ENCODE measurements around the gene MFSD12. TPM values are rescaled to one million over a fixed set of nuclear protein-coding genes. Genes with fewer than 3 reads are reported as not detected.
"Not testable (repeated sequence)": the region's sequence is repeated elsewhere in the genome, so short reads cannot be mapped to it uniquely, and the experiment has no call there.

MFSD12 gene
- total RNA-seq, 1 donor from 2014 or later: 138 TPM

DNA sequence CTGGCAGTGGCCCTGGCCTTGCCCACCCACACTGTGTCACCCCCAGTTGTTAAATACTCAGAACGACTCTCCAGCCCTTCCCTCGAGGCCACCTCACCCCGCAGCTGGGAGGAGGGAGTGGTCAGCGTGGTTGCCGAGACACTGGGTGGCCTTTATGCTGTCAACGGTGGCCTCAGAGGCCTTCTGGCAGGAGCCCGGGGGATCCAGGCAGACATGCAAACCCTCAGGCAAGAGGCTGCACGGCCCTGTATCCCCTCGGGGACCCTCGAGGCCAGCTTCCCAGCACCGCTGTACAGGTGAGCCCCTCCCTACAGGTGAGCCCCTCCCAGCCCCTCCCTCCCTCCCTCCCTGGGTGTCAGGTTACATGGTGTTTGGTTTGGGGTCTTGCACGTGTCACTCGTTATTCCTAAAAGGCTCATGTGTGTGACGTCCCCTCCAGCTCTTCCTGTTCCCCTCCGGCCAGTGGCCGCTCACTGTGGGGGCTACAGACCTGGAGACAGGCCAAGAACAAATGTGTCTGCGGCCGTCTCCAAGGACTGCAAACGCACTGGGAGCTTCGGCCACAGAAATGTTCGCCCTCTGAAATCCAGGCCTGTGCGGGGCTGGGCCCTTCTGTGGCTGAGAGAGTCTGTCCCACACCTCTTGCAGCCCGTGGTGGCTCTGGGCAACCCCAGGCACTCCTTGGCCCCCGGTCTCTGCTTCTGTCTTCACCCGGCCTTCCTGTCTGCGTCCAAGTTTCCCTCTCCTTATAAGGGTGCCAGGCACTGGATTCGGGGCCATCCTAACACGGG lies 18.2 kb downstream of the MFSD12 start, which contains the start of gene TEKTIP1:
Gene TEKTIP1, plus strand, starts transcription at position 210 of the 791 bp plus-strand sequence. Its CDS starts 4 bp downstream, at position 214.
- no peak for DNase-seq (ENCODE audit: extremely low read depth, low read depth, low spot score)

- no peak for DNase-seq (ENCODE audit: extremely low read depth, low read depth, low spot score)
Observed at GRCh38 chr19:3538258-3538929, 19.0 kb downstream of the MFSD12 start.

DNA sequence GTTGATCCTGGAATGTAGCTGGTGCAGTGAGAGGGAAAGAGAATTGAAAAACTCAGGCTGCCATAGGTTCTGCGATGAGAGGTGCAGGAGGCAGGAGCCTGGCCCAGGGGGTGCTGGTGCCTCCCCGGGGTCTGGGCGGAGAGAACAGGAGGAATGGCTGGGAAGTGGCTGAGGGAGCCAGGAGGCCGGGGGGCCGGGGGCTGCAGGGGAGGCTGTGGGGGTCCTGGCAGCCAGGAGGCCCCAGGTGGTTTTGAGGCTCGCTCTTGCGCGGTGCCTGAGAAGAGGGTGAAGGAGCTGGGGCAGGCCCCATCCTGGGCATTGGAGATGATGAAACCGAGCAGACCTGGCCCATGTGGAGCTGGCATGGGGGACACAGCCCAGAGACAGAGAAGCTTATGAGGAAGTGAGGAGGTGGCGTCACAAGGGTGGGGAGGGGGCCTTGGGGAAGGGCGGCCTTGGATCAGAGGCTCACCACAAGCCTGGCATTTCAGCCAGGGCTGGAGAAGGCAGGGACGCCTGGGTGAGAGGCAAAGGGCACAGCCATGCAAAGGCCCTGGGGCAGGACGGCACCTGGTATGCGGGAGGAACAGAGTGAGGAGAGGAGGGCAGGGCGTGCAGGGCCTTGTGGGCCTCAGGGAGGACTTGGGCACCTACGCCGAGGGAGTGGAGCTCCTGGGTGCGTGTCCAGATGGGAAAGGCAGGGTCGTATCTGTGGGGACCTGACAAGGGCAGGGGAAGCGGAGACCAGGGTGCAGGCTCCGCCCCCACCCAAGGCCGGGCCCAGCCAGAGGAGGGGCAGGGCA lies 19.7 kb downstream of the MFSD12 start:
- DNase-seq (ENCODE audit: extremely low read depth, low read depth, low spot score): no peak

DNA sequence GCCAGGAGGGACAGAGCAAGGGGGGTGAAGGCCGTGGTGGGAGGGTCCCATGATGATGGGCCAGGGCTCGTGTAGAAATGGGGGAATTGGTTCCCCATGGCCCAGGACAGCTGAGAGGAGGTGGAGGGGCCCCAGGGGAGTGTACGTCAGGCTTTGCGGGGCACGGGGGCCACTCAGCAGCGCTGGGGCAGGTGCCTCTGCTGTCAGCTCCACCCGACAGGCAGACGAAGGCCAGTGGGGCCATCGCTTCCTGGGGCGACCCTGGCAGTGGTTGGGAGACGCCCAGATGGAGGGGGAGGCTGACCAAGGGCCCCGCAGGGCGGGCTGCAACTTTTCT lies 20.3 kb downstream of the MFSD12 start:
- DNase-seq (ENCODE audit: extremely low read depth, low read depth, low spot score): no peak

DNA sequence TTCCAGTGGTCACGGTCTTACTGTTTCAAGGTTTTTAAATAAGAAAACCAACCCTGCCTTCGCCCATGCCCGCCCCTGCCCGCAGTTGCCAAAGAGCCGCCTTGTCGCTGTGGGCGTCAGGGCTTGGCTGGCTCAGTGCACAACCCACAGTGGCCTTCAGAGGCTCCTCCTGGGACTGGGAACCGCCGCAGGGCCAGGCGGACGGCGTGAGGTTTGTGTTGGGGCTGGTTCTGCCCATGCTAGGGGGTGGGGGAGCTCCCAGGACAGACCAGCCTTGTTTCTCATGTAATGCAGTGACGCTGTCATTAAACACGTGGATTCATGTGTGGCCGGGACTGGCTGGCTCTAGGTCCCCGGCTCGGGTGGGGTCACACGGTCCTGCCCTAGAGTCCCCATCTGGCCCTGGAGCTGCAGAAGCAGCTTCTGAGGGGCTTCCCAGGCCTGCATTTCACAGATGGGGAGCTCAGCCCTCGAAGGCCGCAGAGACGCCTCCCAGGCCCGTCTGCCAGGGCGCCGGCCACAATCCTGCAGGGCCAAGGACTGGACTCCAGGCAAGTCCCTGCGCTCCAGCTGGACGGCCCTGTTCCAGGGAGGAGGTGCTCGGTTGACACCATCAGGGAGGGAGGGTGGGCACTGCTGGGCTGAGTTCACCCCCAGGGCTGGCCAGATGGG lies 20.8 kb downstream of the MFSD12 start:
- no peak for DNase-seq (ENCODE audit: extremely low read depth, low read depth, low spot score)

DNA sequence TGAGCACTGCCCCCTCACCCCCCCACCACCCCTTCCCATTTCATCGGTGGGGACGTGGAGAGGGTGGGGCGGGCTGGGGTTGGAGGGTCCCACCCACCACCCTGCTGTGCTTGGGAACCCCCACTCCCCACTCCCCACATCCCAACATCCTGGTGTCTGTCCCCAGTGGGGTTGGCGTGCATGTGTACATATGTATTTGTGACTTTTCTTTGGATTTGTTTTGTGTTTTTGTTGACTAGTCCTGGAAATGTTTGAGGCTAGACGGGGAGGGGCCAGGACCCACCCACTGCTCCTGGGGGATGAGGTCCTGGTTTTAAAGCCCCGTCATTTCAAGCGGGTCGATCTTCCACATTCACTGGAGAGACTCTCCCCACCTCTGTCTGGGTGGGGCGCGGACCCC lies 21.4 kb downstream of the MFSD12 start:
- no peak for DNase-seq (ENCODE audit: extremely low read depth, low read depth, low spot score)

DNA sequence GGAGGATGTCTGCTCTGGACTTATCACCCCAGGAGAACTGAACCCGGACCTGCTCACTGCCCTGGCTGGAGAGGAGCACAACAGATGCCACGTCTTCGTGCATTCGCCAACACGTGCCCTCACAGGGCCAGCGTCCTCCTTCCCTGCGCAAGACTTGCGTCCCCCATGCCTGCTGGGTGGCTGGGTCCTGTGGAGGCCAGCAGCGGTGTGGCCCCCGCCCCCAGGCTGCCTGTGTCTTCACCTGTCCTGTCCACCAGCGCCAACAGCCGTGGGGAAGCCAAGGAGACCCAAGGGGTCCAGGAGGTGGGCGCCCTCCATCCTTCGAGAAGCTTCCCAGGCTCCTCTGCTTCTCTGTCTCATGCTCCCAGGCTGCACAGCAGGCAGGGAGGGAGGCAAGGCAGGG lies 21.8 kb downstream of the MFSD12 start:
- no peak for DNase-seq (ENCODE audit: extremely low read depth, low read depth, low spot score)

GRCh38 chr19:3535235-3535535 lies 22.2 kb downstream of the MFSD12 start:
- no peak for DNase-seq (ENCODE audit: extremely low read depth, low read depth, low spot score)

DNA sequence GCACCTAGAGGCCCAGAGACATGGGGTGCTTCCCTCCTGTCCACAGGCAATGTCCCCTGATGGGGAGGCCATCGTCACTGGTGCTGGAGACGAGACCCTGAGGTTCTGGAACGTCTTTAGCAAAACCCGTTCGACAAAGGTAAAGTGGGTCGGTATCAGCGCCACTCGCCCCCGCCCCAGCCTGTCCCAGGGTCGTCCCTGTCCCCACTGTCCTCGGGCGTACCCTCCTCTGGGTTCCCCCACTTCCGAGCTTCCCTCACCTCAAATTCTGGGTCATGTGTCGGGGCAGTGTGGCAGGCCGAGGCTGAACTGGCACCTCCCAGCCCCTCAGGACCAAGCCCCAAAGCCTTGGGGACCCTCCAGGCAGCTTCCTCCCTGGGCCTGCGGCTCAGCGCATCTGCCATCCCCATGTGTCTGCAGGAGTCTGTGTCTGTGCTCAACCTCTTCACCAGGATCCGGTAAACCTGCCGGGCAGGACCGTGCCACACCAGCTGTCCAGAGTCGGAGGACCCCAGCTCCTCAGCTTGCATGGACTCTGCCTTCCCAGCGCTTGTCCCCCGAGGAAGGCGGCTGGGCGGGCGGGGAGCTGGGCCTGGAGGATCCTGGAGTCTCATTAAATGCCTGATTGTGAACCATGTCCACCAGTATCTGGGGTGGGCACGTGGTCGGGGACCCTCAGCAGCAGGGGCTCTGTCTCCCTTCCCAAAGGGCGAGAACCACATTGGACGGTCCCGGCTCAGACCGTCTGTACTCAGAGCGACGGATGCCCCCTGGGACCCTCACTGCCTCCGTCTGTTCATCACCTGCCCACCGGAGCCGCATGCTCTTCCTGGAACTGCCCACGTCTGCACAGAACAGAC lies 22.8 kb downstream of the MFSD12 start:
- DNase-seq (ENCODE audit: extremely low read depth, low read depth, low spot score): no peak

DNA sequence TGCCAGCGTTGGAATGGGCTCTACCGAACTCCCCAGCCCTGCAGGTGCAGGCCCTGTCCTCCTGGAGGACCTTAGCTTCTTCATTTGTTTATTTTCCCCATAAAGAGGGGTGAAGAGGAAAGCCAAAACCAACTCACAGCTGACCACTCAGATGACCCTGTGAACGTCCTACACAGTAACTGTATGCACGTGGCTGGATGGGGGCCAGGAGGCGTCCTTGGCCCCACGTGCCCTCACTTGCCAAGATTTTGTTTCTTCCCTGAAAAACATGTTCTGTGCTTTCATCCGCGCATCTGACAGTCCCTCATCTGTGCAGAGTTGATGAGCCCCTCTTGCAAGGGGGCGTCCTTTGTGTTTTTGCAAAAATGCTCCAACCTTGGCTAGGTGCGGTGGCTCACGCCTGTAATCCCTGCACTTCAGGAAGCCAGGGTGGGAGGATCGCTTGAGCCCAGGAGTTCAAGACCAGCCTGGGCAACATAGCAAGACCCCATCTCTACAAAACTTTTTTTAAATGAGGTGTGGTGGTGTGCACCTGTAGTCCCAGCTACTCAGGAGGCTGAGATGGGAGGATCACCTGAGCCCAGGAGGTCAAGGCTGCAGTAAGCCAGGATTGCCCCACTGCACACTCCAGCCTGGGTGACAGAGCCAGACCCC lies 23.7 kb downstream of the MFSD12 start:
- DNase-seq (ENCODE audit: extremely low read depth, low read depth, low spot score): no peak

- no peak for DNase-seq (ENCODE audit: extremely low read depth, low read depth, low spot score)
Observed at GRCh38 chr19:3533033-3533432, 24.4 kb downstream of the MFSD12 start.

GRCh38 chr19:3532154-3532786 lies 25.1 kb downstream of the MFSD12 start:
- no peak for DNase-seq (ENCODE audit: extremely low read depth, low read depth, low spot score)

DNA sequence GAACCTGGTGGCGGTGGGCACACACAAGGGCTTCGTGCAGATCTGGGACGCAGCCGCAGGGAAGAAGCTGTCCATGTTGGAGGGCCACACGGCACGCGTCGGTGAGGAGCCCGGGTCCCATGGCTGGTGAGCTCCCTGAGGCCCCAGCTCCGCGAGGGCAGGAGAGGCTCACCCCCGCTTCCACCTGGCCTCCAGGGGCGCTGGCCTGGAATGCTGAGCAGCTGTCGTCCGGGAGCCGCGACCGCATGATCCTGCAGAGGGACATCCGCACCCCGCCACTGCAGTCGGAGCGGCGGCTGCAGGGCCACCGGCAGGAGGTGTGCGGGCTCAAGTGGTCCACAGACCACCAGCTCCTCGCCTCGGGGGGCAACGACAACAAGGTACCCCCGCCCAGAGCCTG lies 25.7 kb downstream of the MFSD12 start:
- no peak for DNase-seq (ENCODE audit: extremely low read depth, low read depth, low spot score)

- no peak for DNase-seq (ENCODE audit: extremely low read depth, low read depth, low spot score)
Observed at GRCh38 chr19:3530389-3530788, 27.0 kb downstream of the MFSD12 start.

DNA sequence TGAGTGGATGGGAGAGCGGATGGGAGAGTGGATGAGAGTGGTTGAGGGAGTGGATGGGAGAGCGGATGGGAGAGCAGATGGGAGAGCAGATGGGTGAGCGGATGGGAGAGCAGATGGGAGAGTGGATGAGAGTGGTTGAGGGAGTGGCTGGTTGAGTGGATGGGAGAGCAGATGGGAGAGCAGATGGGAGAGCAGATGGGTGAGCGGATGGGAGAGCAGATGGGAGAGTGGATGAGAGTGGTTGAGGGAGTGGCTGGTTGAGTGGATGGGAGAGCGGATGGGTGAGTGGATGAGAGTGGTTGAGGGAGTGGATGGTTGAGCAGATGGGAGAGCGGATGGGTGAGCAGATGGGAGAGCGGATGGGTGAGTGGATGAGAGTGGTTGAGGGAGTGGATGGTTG lies 28.1 kb downstream of the MFSD12 start:
- DNase-seq (ENCODE audit: extremely low read depth, low read depth, low spot score): not testable (repeated sequence)

- no peak for DNase-seq (ENCODE audit: extremely low read depth, low read depth, low spot score)
Observed at GRCh38 chr19:3528539-3529211, 28.7 kb downstream of the MFSD12 start.

DNA sequence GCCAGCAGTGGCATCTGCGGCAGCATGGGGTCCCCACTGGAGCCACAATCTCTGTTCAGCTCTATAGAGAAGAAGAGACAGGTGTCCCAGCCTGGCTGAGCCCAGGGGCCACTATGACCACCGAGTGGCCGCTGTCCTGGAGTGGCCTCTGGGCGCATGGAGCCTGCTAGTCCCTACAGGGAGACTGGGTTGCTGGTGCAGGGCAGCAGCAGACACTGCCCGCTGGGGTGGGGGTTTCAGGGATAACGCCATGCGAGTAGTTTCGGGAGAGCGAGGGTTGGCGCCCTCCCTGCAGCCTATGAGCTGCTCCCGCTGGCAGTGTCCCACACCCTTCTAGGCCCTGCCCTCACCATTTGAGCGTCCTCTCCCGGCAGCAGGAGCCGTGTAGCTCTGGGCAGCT lies 29.3 kb downstream of the MFSD12 start:
- DNase-seq (ENCODE audit: extremely low read depth, low read depth, low spot score): no peak

- no peak for DNase-seq (ENCODE audit: extremely low read depth, low read depth, low spot score)
Observed at GRCh38 chr19:3527238-3527910, 30.0 kb downstream of the MFSD12 start.

Data from glomerular endothelial cell (primary cell).